ENCODE data around the gene TFCP2.
A peak's percentile ranks its signal among the peaks of the same experiment; 100 is the strongest.

Gene TFCP2

GRCh38 chr12:51186465-51187085 lies 13.6 kb upstream of the TFCP2 start:
- H3K27ac ChIP-seq, result peak overlapping the region; percentile 57

GRCh38 chr12:51185171-51185717 lies 12.3 kb upstream of the TFCP2 start:
- TF ChIP-seq CTCF (IDR thresholded peaks at IDR 0.05), result no peak
- TF ChIP-seq ZFX (IDR thresholded peaks at IDR 0.05; ENCODE audit: borderline replicate concordance), result no peak
- H3K27ac ChIP-seq, result peak overlapping the region; percentile 57

More at GRCh38 chr12:51186465-51187085, 13.6 kb upstream of the TFCP2 start:
- TF ChIP-seq ZFX (IDR thresholded peaks at IDR 0.05; ENCODE audit: borderline replicate concordance), result no peak
- no peak for TF ChIP-seq CTCF (IDR thresholded peaks at IDR 0.05)

DNA sequence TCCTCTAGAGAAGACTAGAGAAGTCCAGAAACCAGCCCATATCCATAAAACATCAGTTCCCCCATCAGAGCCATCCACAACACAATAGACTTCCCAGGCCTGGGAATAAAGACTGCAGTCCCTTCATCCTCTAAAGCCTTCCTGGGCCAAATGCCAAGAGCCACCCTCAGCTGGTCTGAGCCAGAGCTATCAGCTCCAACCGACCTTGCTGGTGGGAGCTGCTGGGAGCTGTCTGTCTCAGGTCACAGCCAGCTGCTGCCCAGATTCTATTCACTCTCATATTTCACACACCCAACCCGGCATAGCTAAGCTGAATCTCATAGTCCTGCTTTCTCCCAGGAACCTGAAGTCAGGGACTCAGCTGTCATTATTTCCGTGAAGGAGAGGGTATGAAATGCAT lies 10.9 kb upstream of the TFCP2 start:
- TF ChIP-seq CTCF (IDR thresholded peaks at IDR 0.05) (no peak), ZFX (IDR thresholded peaks at IDR 0.05; ENCODE audit: borderline replicate concordance) (no peak)
- no peak overlapping the region for H3K27ac ChIP-seq

DNA sequence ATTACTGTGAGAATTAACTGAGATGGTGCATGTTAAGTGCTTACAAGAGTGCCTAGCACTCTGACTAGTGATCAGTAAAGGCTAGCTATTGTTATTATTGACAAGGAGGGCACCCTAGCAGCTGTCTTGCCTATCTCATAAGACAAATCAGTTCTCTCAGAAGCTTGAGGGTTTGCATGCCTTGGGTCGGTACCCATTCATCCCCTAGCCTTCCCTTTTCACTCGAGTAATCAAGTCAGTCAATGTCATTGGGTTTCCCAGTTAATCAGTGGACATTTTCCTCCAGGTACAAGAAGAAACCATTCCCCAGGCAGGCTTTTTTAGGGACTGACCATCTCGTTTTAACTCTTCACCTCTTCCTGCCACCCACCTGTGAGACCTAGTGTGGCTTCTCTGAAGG lies 10.4 kb upstream of the TFCP2 start:
- TF ChIP-seq ZFX (IDR thresholded peaks at IDR 0.05; ENCODE audit: borderline replicate concordance), result no peak
- TF ChIP-seq CTCF (IDR thresholded peaks at IDR 0.05), result no peak

GRCh38 chr12:51181558-51181957 lies 8.6 kb upstream of the TFCP2 start:
- no peak for TF ChIP-seq ZFX (IDR thresholded peaks at IDR 0.05; ENCODE audit: borderline replicate concordance)
- no peak for TF ChIP-seq CTCF (IDR thresholded peaks at IDR 0.05)

More for the DNA sequence above, 10.4 kb upstream of the TFCP2 start:
- no peak overlapping the region for H3K27ac ChIP-seq

DNA sequence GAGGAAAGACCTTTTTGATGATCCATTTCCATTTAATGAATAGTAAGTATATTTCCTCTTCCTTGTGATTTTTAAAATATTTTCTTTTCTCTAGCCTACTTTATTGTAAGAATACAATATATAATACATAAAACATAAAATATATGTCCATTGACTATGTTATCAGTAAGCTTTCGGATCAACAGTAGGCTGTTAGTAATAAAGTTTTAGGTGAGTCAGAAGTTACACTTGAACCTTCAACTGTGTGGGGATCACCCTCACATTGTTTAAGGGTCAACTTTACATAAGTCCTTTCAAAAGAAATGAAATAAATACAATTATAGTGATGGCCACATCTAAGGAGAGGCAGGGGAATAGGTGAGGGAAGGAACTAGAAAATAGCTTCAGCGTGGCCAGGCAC lies 5.0 kb upstream of the TFCP2 start:
- TF ChIP-seq ZFX (IDR thresholded peaks at IDR 0.05; ENCODE audit: borderline replicate concordance), result no peak
- no peak for TF ChIP-seq CTCF (IDR thresholded peaks at IDR 0.05)
- no peak overlapping the region for H3K27ac ChIP-seq

More at GRCh38 chr12:51181558-51181957, 8.6 kb upstream of the TFCP2 start:
- no peak overlapping the region for H3K27ac ChIP-seq

DNA sequence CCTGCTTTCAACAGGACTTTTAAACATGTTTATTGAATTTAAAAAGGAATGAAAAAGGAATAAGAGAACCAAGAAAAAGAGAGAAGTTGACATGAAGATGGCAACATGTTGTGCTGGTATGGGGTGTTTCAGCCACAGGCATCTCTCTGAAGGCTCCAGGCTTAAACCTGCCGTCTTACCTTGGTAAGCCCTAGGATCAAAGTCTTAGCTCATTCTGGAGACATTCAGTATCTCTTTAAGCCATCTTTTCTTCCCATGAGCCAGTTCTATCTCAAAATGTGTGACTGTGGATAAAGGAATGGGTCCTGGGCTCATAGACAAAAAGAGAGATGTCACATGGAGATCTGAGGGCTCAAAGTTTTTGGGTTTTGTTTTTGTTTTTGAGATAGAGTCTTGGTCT lies 1.6 kb upstream of the TFCP2 start:
- TF ChIP-seq CTCF (IDR thresholded peaks at IDR 0.05) (no peak), ZFX (IDR thresholded peaks at IDR 0.05; ENCODE audit: borderline replicate concordance) (no peak)
- no peak overlapping the region for H3K27ac ChIP-seq
